Measurements from ENCODE around the gene SNX25. TPM values are rescaled to one million over a fixed set of nuclear protein-coding genes. Genes with fewer than 3 reads are reported as not detected.

Gene SNX25
- total and polyA plus RNA-seq, 4 experiments from 2014 or later, result 3.5 to 24.5 (median 15.7) TPM

Other genes with a start within 250 kb of the SNX25 start
- not detected for gene HELT, start 191.1 kb upstream of the SNX25 start, total RNA-seq
- not detected for gene HELT, start 191.1 kb upstream of the SNX25 start, polyA plus RNA-seq
- gene SLC25A4, start 66.3 kb upstream of the SNX25 start, total RNA-seq, result 1 to 10 TPM; 6.4 to 7.2 TPM
- 1 to 10 TPM; 7.8 to 9.0 TPM for gene SLC25A4, start 66.3 kb upstream of the SNX25 start, polyA plus RNA-seq
- 10 to 100 TPM; 41.6 to 41.9 TPM for gene CFAP97, start 5.6 kb upstream of the SNX25 start, total RNA-seq
- gene CFAP97, start 5.6 kb upstream of the SNX25 start, polyA plus RNA-seq, result 100 to 1,000 TPM; 123 to 128 TPM
- gene LRP2BP, start 186.3 kb downstream of the SNX25 start, total RNA-seq, result 1 to 10 TPM; 1.9 TPM
- gene LRP2BP, start 186.3 kb downstream of the SNX25 start, polyA plus RNA-seq, result under 1 TPM in 1 of 2 donors, not detected in 1; 0.20 TPM
- gene ANKRD37, start 187.2 kb downstream of the SNX25 start, total RNA-seq, result 1 to 10 TPM; 5.9 to 6.6 TPM
- 10 to 100 TPM in 1 of 2 donors, 1 to 10 TPM in 1; 9.5 to 10.2 TPM for gene ANKRD37, start 187.2 kb downstream of the SNX25 start, polyA plus RNA-seq
- 10 to 100 TPM; 30.1 to 30.3 TPM for gene UFSP2, start 216.4 kb downstream of the SNX25 start, total RNA-seq
- 10 to 100 TPM; 43.8 to 53.8 TPM for gene UFSP2, start 216.4 kb downstream of the SNX25 start, polyA plus RNA-seq

Measured in CD4-positive, alpha-beta memory T cell (primary cell).